Endothelial cell of umbilical vein (primary cell): ENCODE data around the gene MYOCD. TPM values are rescaled to one million over a fixed set of nuclear protein-coding genes. Genes with fewer than 3 reads are reported as not detected.

Source experiments
- BruUV-seq: library from RNA; stranded (reverse); fragments of 400-500 nt; replicated peaks from 2 replicates; lab custom pipeline; 2021; lab: Mats Ljungman, UMichigan
- CTCF ChIA-PET: fragments of 300-600, 350-600 bp; sonication (Branson Sonifier 250); formaldehyde crosslinking; loops from one replicate; lab custom pipeline; 2021; ENCODE audit warnings: antibody characterized with exemption, inconsistent platforms; lab: Charles Lee
- POLR2A ChIA-PET: fragments of 300-600, 350-600 bp; sonication (Branson Sonifier 250); formaldehyde crosslinking; loops from one replicate; lab custom pipeline; 2021; ENCODE audit warnings: antibody characterized with exemption, inconsistent platforms; lab: Charles Lee
- DNase-seq: peaks from one replicate; pipeline ENCODE4 v3.0.0-alpha.2; 2011; ENCODE audit warnings: low read depth, low spot score
- FAIRE-seq: peaks from 2 replicates; lab custom pipeline; 2011; peaks lifted over from hg19 to GRCh38; lab: Jason Lieb, UNC
- H2AFZ ChIP-seq: 2 replicates; pipeline ENCODE4 v1.6.0; 2012; ENCODE audit warnings: low read depth, low read length, control low read depth, inconsistent platforms
- H3K27ac ChIP-seq: 2 replicates; pipeline ENCODE4 v1.5.1; 2011; ENCODE audit warnings: low read depth, mild to moderate bottlenecking, control low read depth, low read length, moderate library complexity; ENCODE audit not compliant: insufficient read depth
- H3K27me3 ChIP-seq, 2 experiments: 2 replicates each; pipeline versions ENCODE4 v1.6.0 to v1.6.1; 2011; ENCODE audit warnings: low read length in 2 of 2, mixed read lengths in 1 of 2; ENCODE audit not compliant: control insufficient read depth in 2 of 2, insufficient read depth in 2 of 2
- H3K36me3 ChIP-seq, 2 experiments: 2 replicates in 1 of 2; 3 replicates in 1 of 2; pipeline ENCODE4 v1.5.1; 2011; ENCODE audit warnings: low read length in 2 of 2, mild to moderate bottlenecking in 1 of 2, moderate library complexity in 1 of 2; ENCODE audit not compliant: control insufficient read depth in 2 of 2, insufficient read depth in 2 of 2; ENCODE audit errors: extremely low read depth in 1 of 2
- H3K4me1 ChIP-seq: 3 replicates; pipeline ENCODE4 v1.5.1; 2011; ENCODE audit warnings: mild to moderate bottlenecking, low read length; ENCODE audit not compliant: control insufficient read depth, insufficient read depth; ENCODE audit errors: extremely low read depth
- H3K4me2 ChIP-seq: 2 replicates; pipeline ENCODE4 v1.6.1; 2011; ENCODE audit warnings: low read length, control low read depth, mixed read lengths; ENCODE audit not compliant: insufficient read depth
- H3K4me3 ChIP-seq, 3 experiments: fragments of 200-600 bp in 1 of 3; sonication (generic), shearing (Covaris generic) in 1 of 3; replicated peaks in 1 of 3; 2 replicates each; pipeline ENCODE4 v1.5.1; 2011 to 2016; ENCODE audit warnings: control low read depth in 3 of 3, low read length in 3 of 3, mild to moderate bottlenecking in 2 of 3, inconsistent platforms in 1 of 3, low read depth in 1 of 3, moderate library complexity in 1 of 3; ENCODE audit not compliant: insufficient read depth in 1 of 3
- H3K79me2 ChIP-seq: 2 replicates; pipeline ENCODE4 v1.6.0; 2012; ENCODE audit warnings: low read length, inconsistent platforms; ENCODE audit not compliant: control insufficient read depth, insufficient read depth
- H3K9ac ChIP-seq: replicated peaks from 2 replicates; pipeline ENCODE3; 2011; ENCODE audit warnings: low read length, control low read depth; ENCODE audit not compliant: insufficient read depth; ENCODE audit errors: extremely low read depth
- H3K9me1 ChIP-seq: replicated peaks from 3 replicates; pipeline ENCODE4 v1.6.0; 2011; ENCODE audit warnings: mild to moderate bottlenecking, low read length; ENCODE audit not compliant: control insufficient read depth, insufficient read depth; ENCODE audit errors: extremely low read depth
- H3K9me3 ChIP-seq: replicated peaks from 2 replicates; pipeline ENCODE4 v1.5.1; 2012; ENCODE audit warnings: low read length, inconsistent platforms; ENCODE audit not compliant: control insufficient read depth, insufficient read depth
- H4K20me1 ChIP-seq: replicated peaks from 2 replicates; pipeline ENCODE3; 2011; ENCODE audit warnings: mild to moderate bottlenecking, low read length; ENCODE audit not compliant: control insufficient read depth, insufficient read depth; ENCODE audit errors: extremely low read depth
- EZH2 ChIP-seq: IDR thresholded peaks from 2 replicates; pipeline ENCODE4 v1.6.1; 2012; ENCODE audit warnings: borderline replicate concordance, low read depth, mild to moderate bottlenecking, moderate library complexity, low read length, inconsistent platforms; ENCODE audit not compliant: severe bottlenecking
- FOS ChIP-seq: IDR thresholded peaks from 2 replicates; pipeline ENCODE4 v1.6.1; 2011; ENCODE audit warnings: mild to moderate bottlenecking, low read length, moderate library complexity, borderline replicate concordance; ENCODE audit not compliant: insufficient read depth
- GATA2 ChIP-seq: IDR thresholded peaks from 2 replicates; pipeline ENCODE4 v1.7.0; 2011; ENCODE audit warnings: low read depth, mild to moderate bottlenecking, moderate library complexity, mixed read lengths, low read length; ENCODE audit not compliant: insufficient read length, insufficient read depth
- JUN ChIP-seq: IDR thresholded peaks from 2 replicates; pipeline ENCODE4 v1.6.1; 2011; ENCODE audit warnings: borderline replicate concordance, low read depth; ENCODE audit not compliant: insufficient read length, insufficient read depth
- MYC ChIP-seq: IDR thresholded peaks from one replicate; pipeline ENCODE4 v1.6.1; 2011; ENCODE audit warnings: mild to moderate bottlenecking, low read depth, low read length
- POLR2A ChIP-seq: IDR thresholded peaks from 2 replicates; pipeline ENCODE4 v1.6.1; 2012; ENCODE audit warnings: low read depth, mild to moderate bottlenecking, control low read depth, low read length
- POLR2AphosphoS5 ChIP-seq: IDR thresholded peaks from 2 replicates; pipeline ENCODE4 v1.6.1; 2012; ENCODE audit warnings: low read depth, mild to moderate bottlenecking, control low read depth, low read length, moderate library complexity; ENCODE audit not compliant: insufficient read depth
- dilution Hi-C: fragments of 300-500 bp; cut with MboI; formaldehyde crosslinking; loops from one replicate; pipeline ENCODE4 v1.15.0; 2019; ENCODE audit warnings: low sequenced_read_pairs; ENCODE audit not compliant: extremely low pct_ligation_motif_present
- intact Hi-C: fragments of 100-400 bp; cut with micrococcal nuclease; formaldehyde crosslinking; loops from one replicate; pipeline ENCODE4 v1.10.0; 2022
- polyA plus RNA-seq, 4 experiments: library from polyadenylated mRNA; depleted of rRNA in 3 of 4; stranded (reverse) in 3 of 4; unstranded in 1 of 4; fragments of >200 nt; gene quantifications; 2 replicates each; pipeline versions ENCODE4 v1.2.1 to v1.2.3, GENCODE V29; 2011 to 2012; ENCODE audit warnings: missing spikeins in 1 of 4
- total RNA-seq: library from RNA; stranded (reverse); gene quantifications from 2 replicates; pipeline ENCODE4 v1.2.3, GENCODE V29; 2021
- TF ChIP-seq, protein P1 (sequence below): IDR thresholded peaks from 2 replicates; pipeline ENCODE4 v1.6.1; 2011; ENCODE audit not compliant: insufficient read depth, insufficient read length
- TF ChIP-seq, protein P2 (sequence below), 2 donors: IDR thresholded peaks; 1 replicate in 1 of 2; 2 replicates in 1 of 2; pipeline ENCODE4 v1.5.1; 2011; ENCODE audit warnings: low read length in 2 of 2, mild to moderate bottlenecking in 2 of 2, moderate library complexity in 2 of 2, control low read depth in 1 of 2, inconsistent platforms in 1 of 2, low read depth in 1 of 2; ENCODE audit not compliant: insufficient read depth in 1 of 2; ENCODE audit errors: extremely low read depth in 1 of 2

MYOCD gene
- total and polyA plus RNA-seq, 2 donors (not counting 3 experiments of a cell fraction or from before 2014, with no cell fraction given): not detected

DNA sequence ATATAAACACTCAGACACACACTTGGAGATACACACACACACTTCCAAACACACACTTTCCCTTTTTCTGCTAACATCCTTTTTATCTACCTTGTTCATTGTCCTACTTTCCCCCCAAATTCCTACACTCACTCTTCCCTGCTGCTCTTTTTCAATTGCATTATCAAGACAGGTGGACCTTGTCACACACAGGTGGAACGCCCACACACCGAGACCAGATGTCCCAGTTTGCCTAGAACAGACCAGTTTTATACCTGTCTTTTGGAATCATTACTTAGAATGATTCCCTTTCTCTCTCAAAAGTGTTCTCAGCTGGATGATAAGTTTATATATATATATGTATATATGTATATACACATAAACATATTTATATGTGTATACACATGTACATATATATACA is 72.9 kb downstream of the MYOCD start:
- Histone ChIP-seq H4K20me1 (no peaks in the 10 kb centered on the region), H3K9me1 (no peaks in the 10 kb centered on the region), H2AFZ (no peak overlapping the region), H3K9ac (no peak overlapping the region), H3K4me3 (no peak overlapping the region), H3K36me3 (no peaks in the 10 kb centered on the region), H3K27ac (no peak overlapping the region), H3K79me2 (no peaks in the 10 kb centered on the region), H3K9me3 (no peaks in the 10 kb centered on the region), H3K27me3 (no peaks in the 10 kb centered on the region), H3K4me2 (no peak overlapping the region), H3K4me1 (no peaks in the 10 kb centered on the region)
- ChIA-PET POLR2A (no interaction called here), CTCF (no interaction called here)
- dilution Hi-C loops: no loop called here
- FAIRE-seq (no peak), DNase-seq (no peak)
- intact Hi-C loops: no loop called here
- TF ChIP-seq MYC: no peak
- TF ChIP-seq EZH2: no peak
- TF ChIP-seq POLR2A: no peak
- TF ChIP-seq GATA2: no peak
- no peak for TF ChIP-seq POLR2AphosphoS5
- TF ChIP-seq, protein P1, sequence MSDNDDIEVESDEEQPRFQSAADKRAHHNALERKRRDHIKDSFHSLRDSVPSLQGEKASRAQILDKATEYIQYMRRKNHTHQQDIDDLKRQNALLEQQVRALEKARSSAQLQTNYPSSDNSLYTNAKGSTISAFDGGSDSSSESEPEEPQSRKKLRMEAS: no peak
- BruUV-seq: no TSS peak

DNA sequence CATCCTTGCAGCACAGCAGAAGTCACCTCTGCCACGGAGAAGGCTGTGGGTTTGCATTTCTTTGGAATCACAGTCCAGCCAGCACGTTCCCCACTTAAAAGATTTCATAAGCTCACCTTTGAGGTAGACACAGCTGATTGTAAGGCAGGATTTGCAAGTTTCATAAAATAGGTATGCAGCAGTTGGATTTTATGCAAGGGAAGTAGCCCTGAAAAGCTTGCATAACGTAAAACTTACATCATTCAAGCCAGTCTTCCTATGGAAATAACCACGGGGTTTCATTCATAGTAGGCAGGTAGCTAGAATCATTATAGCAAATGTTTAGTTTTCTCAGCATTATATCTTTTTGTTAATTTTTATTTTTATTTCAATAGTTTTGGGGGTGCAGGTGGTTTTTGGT is 73.8 kb downstream of the MYOCD start:
- no peaks in the 10 kb centered on the region for H3K9me3 ChIP-seq
- CTCF ChIA-PET: no interaction called here
- dilution Hi-C loops: no loop called here

More for the DNA sequence above, 73.8 kb downstream of the MYOCD start:
- FAIRE-seq (no peak), DNase-seq (no peak)
- POLR2A ChIA-PET: no interaction called here
- Histone ChIP-seq H3K36me3 (no peaks in the 10 kb centered on the region), H3K9ac (no peak overlapping the region), H3K4me2 (no peak overlapping the region), H3K4me1 (no peaks in the 10 kb centered on the region), H3K27ac (no peak overlapping the region), H4K20me1 (no peaks in the 10 kb centered on the region), H3K27me3 (no peaks in the 10 kb centered on the region), H3K4me3 (no peak overlapping the region), H3K79me2 (no peaks in the 10 kb centered on the region), H3K9me1 (no peaks in the 10 kb centered on the region), H2AFZ (no peak overlapping the region)
- intact Hi-C loops: no loop called here
- no TSS peak for BruUV-seq
- TF ChIP-seq EZH2: no peak
- no peak for TF ChIP-seq POLR2A
- TF ChIP-seq, protein P2, sequence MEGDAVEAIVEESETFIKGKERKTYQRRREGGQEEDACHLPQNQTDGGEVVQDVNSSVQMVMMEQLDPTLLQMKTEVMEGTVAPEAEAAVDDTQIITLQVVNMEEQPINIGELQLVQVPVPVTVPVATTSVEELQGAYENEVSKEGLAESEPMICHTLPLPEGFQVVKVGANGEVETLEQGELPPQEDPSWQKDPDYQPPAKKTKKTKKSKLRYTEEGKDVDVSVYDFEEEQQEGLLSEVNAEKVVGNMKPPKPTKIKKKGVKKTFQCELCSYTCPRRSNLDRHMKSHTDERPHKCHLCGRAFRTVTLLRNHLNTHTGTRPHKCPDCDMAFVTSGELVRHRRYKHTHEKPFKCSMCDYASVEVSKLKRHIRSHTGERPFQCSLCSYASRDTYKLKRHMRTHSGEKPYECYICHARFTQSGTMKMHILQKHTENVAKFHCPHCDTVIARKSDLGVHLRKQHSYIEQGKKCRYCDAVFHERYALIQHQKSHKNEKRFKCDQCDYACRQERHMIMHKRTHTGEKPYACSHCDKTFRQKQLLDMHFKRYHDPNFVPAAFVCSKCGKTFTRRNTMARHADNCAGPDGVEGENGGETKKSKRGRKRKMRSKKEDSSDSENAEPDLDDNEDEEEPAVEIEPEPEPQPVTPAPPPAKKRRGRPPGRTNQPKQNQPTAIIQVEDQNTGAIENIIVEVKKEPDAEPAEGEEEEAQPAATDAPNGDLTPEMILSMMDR (IDR thresholded peaks at IDR 0.05; ENCODE audit: extremely low read depth in 1 of 2, insufficient read depth in 1 of 2, low read depth in 1 of 2, low read length in 2 of 2): no peak
- no peak for TF ChIP-seq POLR2AphosphoS5
- TF ChIP-seq JUN: no peak
- TF ChIP-seq, protein P1: no peak
- TF ChIP-seq GATA2: no peak
- TF ChIP-seq FOS: no peak
- TF ChIP-seq MYC: no peak
